ENCODE data around the gene TRIM24.

DNA sequence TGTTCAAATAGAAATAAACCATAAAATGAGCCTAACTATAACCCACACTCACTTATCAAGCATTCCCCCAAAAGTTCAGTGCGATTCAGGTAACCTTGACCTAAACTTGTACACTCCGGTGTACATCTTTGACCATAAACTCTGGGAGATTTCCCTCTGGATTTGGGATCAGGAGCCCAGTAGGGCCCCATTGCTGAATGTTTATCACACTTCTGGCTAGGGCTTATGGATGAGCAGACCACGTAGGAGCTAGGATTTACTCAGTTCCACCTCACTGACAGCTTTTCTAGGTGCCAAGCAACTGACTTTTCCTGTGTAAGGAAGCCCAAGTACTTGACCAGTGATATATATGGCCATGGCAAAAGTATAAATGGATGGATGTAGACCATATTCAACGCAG lies 127.4 kb downstream of the TRIM24 start:
- TF ChIP-seq, protein P1, sequence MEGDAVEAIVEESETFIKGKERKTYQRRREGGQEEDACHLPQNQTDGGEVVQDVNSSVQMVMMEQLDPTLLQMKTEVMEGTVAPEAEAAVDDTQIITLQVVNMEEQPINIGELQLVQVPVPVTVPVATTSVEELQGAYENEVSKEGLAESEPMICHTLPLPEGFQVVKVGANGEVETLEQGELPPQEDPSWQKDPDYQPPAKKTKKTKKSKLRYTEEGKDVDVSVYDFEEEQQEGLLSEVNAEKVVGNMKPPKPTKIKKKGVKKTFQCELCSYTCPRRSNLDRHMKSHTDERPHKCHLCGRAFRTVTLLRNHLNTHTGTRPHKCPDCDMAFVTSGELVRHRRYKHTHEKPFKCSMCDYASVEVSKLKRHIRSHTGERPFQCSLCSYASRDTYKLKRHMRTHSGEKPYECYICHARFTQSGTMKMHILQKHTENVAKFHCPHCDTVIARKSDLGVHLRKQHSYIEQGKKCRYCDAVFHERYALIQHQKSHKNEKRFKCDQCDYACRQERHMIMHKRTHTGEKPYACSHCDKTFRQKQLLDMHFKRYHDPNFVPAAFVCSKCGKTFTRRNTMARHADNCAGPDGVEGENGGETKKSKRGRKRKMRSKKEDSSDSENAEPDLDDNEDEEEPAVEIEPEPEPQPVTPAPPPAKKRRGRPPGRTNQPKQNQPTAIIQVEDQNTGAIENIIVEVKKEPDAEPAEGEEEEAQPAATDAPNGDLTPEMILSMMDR (IDR thresholded peaks at IDR 0.05), result no peak
- no peak for TF ChIP-seq POLR2A (IDR thresholded peaks at IDR 0.05)

Data from testis (tissue), 2 donors.